OCI-LY7 (cell line): ENCODE measurements around the gene CAPN13. TPM values are rescaled to one million over a fixed set of nuclear protein-coding genes. Genes with fewer than 3 reads are reported as not detected.

Experiments used
- BruUV-seq: library from RNA; stranded (reverse); fragments of 400-500 nt; replicated peaks from 2 replicates; lab custom pipeline; 2021; lab: Mats Ljungman, UMichigan
- CTCF ChIA-PET: fragments of 300-600 bp; sonication (Branson Sonifier 250); formaldehyde crosslinking; loops from one replicate; lab custom pipeline; 2022; ENCODE audit warnings: antibody characterized with exemption; ENCODE audit not compliant: unreplicated experiment; lab: Charles Lee
- POLR2A ChIA-PET: fragments of 300-600 bp; sonication (Branson Sonifier 250); formaldehyde crosslinking; loops from one replicate; lab custom pipeline; 2022; ENCODE audit warnings: antibody characterized with exemption; lab: Charles Lee
- DNase-seq: peaks from one replicate; pipeline ENCODE4 v3.0.0-alpha.2; 2015; ENCODE audit warnings: low spot score
- H2AFZ ChIP-seq: fragments of 200-600 bp; sonication (generic), shearing (Covaris generic); 2 replicates; pipeline ENCODE4 v1.6.1; 2014; ENCODE audit warnings: mild to moderate bottlenecking, antibody characterized with exemption, low read length, moderate library complexity
- H3K27ac ChIP-seq: fragments of 200-600 bp; sonication (generic); 2 replicates; pipeline ENCODE4 v1.5.1; 2014; ENCODE audit warnings: mixed run types, low read depth, mild to moderate bottlenecking, moderate library complexity, low read length, inconsistent platforms; ENCODE audit not compliant: poor library complexity, severe bottlenecking
- H3K36me3 ChIP-seq: fragments of 200-600 bp; sonication (generic); 2 replicates; pipeline ENCODE4 v1.6.1; 2014; ENCODE audit warnings: mild to moderate bottlenecking, antibody characterized with exemption, low read length, moderate library complexity, mixed read lengths; ENCODE audit not compliant: insufficient read depth
- H3K4me1 ChIP-seq: fragments of 200-600 bp; sonication (generic); 2 replicates; pipeline ENCODE4 v1.5.1; 2014; ENCODE audit warnings: mild to moderate bottlenecking, low read length; ENCODE audit not compliant: insufficient read depth, poor library complexity, severe bottlenecking
- H3K4me2 ChIP-seq: fragments of 200-600 bp; sonication (generic); 2 replicates; pipeline ENCODE4 v1.6.1; 2014; ENCODE audit warnings: mild to moderate bottlenecking, low read length
- H3K4me3 ChIP-seq: fragments of 200-600 bp; sonication (generic); 2 replicates; pipeline ENCODE4 v1.5.1; 2014; ENCODE audit warnings: mild to moderate bottlenecking, low read depth, low read length; ENCODE audit not compliant: poor library complexity, severe bottlenecking
- H3K79me2 ChIP-seq: fragments of 200-600 bp; sonication (generic); 2 replicates; pipeline ENCODE4 v1.6.1; 2016; ENCODE audit warnings: low read depth, mild to moderate bottlenecking, low read length, moderate library complexity, mixed read lengths; ENCODE audit not compliant: insufficient read depth
- H3K9me2 ChIP-seq: fragments of 200-600 bp; sonication (generic); 2 replicates; pipeline ENCODE4 v1.6.1; 2016; ENCODE audit warnings: mild to moderate bottlenecking, low read length, mixed read lengths; ENCODE audit not compliant: insufficient read depth
- H3K9me3 ChIP-seq: fragments of 200-600 bp; sonication (generic); 2 replicates; pipeline ENCODE4 v1.6.1; 2014; ENCODE audit warnings: mild to moderate bottlenecking, mixed run types, low read length, mixed read lengths
- H4K20me1 ChIP-seq: fragments of 200-600 bp; sonication (generic); 2 replicates; pipeline ENCODE4 v1.6.1; 2014; ENCODE audit warnings: mild to moderate bottlenecking, antibody characterized with exemption, low read length, moderate library complexity, mixed read lengths; ENCODE audit not compliant: insufficient read depth
- CTCF ChIP-seq: fragments of 200-600 bp; sonication (generic); conservative IDR thresholded peaks from 2 replicates; pipeline ENCODE4 v1.5.1; 2014; ENCODE audit warnings: mild to moderate bottlenecking, antibody characterized with exemption, low read length, moderate library complexity, mixed read lengths
- EZH2phosphoT487 ChIP-seq: fragments of 200-600 bp; sonication (generic); IDR thresholded peaks from 2 replicates; pipeline ENCODE4 v1.6.1; 2018; ENCODE audit warnings: low read depth, borderline replicate concordance, mild to moderate bottlenecking, mixed run types, antibody characterized with exemption, low read length, moderate library complexity, mixed read lengths
- intact Hi-C: fragments of 100-400 bp; cut with micrococcal nuclease; formaldehyde crosslinking; loops from one replicate; pipeline ENCODE4 v1.10.0; 2022; ENCODE audit not compliant: unreplicated experiment
- total RNA-seq, 2 experiments: library from RNA; depleted of rRNA in 1 of 2; stranded (reverse); fragments of >200 nt in 1 of 2; shearing (Covaris generic) in 1 of 2; gene quantifications; 2 replicates each; pipeline ENCODE4 v1.2.3, GENCODE V29; 2014 to 2022

CAPN13 gene
- total RNA-seq, 2 experiments from 2014 or later, result 0.13 TPM; not detected in 1

- Histone ChIP-seq H3K9me3 (no peaks in the 10 kb centered on the region), H4K20me1 (no peaks in the 10 kb centered on the region), H3K9me2 (no peaks in the 10 kb centered on the region), H3K36me3 (no peaks in the 10 kb centered on the region), H3K27ac (no peak overlapping the region), H3K79me2 (no peaks in the 10 kb centered on the region), H3K4me3 (no peak overlapping the region), H3K4me2 (no peak overlapping the region), H2AFZ (no peak overlapping the region), H3K4me1 (no peaks in the 10 kb centered on the region)
- ChIA-PET POLR2A (no interaction called here), CTCF (no interaction called here)
- no peak for TF ChIP-seq EZH2phosphoT487
- no peak for TF ChIP-seq CTCF
- DNase-seq, result no peak
- intact Hi-C loops, result no loop called here
- BruUV-seq, result no TSS peak
Measured at GRCh38 chr2:30688956-30689401, 118.3 kb downstream of the CAPN13 start.

GRCh38 chr2:30686669-30687068 lies 120.6 kb downstream of the CAPN13 start:
- CTCF ChIA-PET, result interaction anchor here (1.0 to 2.1 kb wide), 3 partner anchors 25 to 522 kb away, joined by 3 to 9 read pairs (median 5); no protein-coding TSS in a partner anchor
- Histone ChIP-seq H3K4me1 (peaks cover 8% of the 10 kb centered on the region), H3K9me2 (no peaks in the 10 kb centered on the region), H3K4me3 (no peak overlapping the region), H3K9me3 (no peaks in the 10 kb centered on the region), H3K36me3 (no peaks in the 10 kb centered on the region), H3K4me2 (no peak overlapping the region), H3K27ac (no peak overlapping the region), H3K79me2 (no peaks in the 10 kb centered on the region), H2AFZ (no peak overlapping the region), H4K20me1 (no peaks in the 10 kb centered on the region)
- POLR2A ChIA-PET, result interaction anchor here (0.6 to 1.5 kb wide), 3 partner anchors 10 to 1864 kb away, joined by 3 to 5 read pairs (median 4); no protein-coding TSS in a partner anchor
- TF ChIP-seq CTCF (no peak), EZH2phosphoT487 (no peak)
- no peak for DNase-seq
- no TSS peak for BruUV-seq
- intact Hi-C loops, result no loop called here

GRCh38 chr2:30686000-30686399 lies 121.2 kb downstream of the CAPN13 start:
- no TSS peak for BruUV-seq
- Histone ChIP-seq H3K4me1 (peaks cover 8% of the 10 kb centered on the region), H2AFZ (no peak overlapping the region), H3K9me2 (no peaks in the 10 kb centered on the region), H3K9me3 (no peaks in the 10 kb centered on the region), H3K79me2 (no peaks in the 10 kb centered on the region), H3K4me3 (no peak overlapping the region), H3K27ac (no peak overlapping the region), H3K36me3 (no peaks in the 10 kb centered on the region), H3K4me2 (no peak overlapping the region), H4K20me1 (no peaks in the 10 kb centered on the region)
- CTCF ChIA-PET, result interaction anchor here (0.6 to 2.1 kb wide), 4 partner anchors 8 to 521 kb away, joined by 3 to 9 read pairs (median 4); no protein-coding TSS in a partner anchor
- TF ChIP-seq EZH2phosphoT487, result no peak
- TF ChIP-seq CTCF, result peak; percentile 72
- peak; percentile 30 for DNase-seq
- POLR2A ChIA-PET, result interaction anchor here (0.6 to 1.5 kb wide), 6 partner anchors 11 to 1865 kb away, joined by 3 to 7 read pairs (median 4); no protein-coding TSS in a partner anchor
- intact Hi-C loops, result no loop called here
